Chondrocyte (in vitro differentiated cells): ENCODE measurements around the gene NR5A1. TPM values are rescaled to one million over a fixed set of nuclear protein-coding genes. Genes with fewer than 3 reads are reported as not detected.

Experiments used
- DNase-seq: peaks from one replicate; pipeline ENCODE4 v3.0.0; 2021; ENCODE audit warnings: mixed read lengths, low spot score
- H3K27ac Mint-ChIP-seq: one replicate; pipeline ENCODE4 v1.8.0; 2021; ENCODE audit warnings: mild to moderate bottlenecking, moderate library complexity, mixed read lengths; ENCODE audit not compliant: unreplicated experiment
- H3K27me3 Mint-ChIP-seq: 2 replicates; pipeline ENCODE4 v1.8.0; 2021; ENCODE audit warnings: low read depth, mixed read lengths
- H3K36me3 Mint-ChIP-seq: 2 replicates; pipeline ENCODE4 v1.8.0; 2021; ENCODE audit warnings: low read depth, mixed read lengths
- H3K4me1 Mint-ChIP-seq: 2 replicates; pipeline ENCODE4 v1.8.0; 2021; ENCODE audit warnings: low read depth, mild to moderate bottlenecking, mixed read lengths
- H3K4me3 Mint-ChIP-seq: one replicate; pipeline ENCODE4 v1.8.0; 2021; ENCODE audit warnings: mild to moderate bottlenecking, moderate library complexity, mixed read lengths; ENCODE audit not compliant: unreplicated experiment
- H3K9me3 Mint-ChIP-seq: 2 replicates; pipeline ENCODE4 v1.8.0; 2021; ENCODE audit warnings: low read depth, mixed read lengths
- total RNA-seq: library from RNA; stranded (reverse); gene quantifications from 3 replicates; pipeline ENCODE4 v1.2.1, GENCODE V29; 2021
- TF ChIP-seq, protein P1 (sequence below): fragments of 200-600 bp; sonication (generic); IDR thresholded peaks from 2 replicates; pipeline ENCODE4 v1.5.0; 2021; ENCODE audit warnings: antibody characterized with exemption, mild to moderate bottlenecking, moderate library complexity

The NR5A1 gene
- total RNA-seq, 1 donor from 2014 or later: not detected

DNA sequence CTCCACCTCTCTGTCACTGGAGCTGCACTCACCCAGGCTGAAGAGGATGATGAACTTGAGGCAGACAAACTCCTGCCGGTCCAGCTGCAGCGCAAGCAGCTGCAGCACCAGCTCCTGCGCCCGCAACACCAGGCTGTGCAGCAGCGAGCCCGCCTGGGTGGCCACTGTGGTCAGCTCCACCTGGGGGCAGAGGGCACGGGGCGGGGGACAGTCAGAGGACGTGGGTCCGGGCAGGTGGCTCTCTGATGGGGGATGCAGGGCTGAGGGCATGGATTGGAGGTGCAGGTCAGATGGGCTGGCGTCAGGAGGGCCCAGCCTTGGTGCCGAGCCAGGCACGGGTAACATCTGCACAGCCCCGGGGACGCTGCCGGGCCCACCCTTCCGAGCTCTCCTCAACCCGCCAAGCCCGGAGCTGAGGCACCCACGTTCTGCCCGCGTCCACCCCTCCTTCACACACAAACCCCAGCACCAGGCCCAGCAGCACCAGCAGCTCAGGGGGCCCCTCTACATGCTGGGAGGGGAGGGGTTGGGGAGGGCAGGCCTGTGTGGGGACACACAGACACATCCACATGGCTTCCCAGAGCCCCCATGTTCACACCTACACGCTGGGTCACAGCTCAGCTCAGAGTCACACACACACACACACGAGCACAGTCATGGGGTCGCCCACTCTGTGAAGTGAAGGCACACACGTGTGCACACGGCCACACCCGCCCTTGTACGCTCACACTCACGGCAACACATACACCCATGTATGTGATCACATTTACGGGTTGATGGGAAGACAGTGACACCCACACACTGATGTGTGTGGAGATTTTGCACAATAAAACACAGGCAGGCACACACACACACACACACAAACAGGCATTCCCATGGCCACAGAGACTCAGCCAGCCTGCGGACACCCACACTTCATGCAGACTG lies 15.9 kb downstream of the NR5A1 start:
- TF ChIP-seq, protein P1, sequence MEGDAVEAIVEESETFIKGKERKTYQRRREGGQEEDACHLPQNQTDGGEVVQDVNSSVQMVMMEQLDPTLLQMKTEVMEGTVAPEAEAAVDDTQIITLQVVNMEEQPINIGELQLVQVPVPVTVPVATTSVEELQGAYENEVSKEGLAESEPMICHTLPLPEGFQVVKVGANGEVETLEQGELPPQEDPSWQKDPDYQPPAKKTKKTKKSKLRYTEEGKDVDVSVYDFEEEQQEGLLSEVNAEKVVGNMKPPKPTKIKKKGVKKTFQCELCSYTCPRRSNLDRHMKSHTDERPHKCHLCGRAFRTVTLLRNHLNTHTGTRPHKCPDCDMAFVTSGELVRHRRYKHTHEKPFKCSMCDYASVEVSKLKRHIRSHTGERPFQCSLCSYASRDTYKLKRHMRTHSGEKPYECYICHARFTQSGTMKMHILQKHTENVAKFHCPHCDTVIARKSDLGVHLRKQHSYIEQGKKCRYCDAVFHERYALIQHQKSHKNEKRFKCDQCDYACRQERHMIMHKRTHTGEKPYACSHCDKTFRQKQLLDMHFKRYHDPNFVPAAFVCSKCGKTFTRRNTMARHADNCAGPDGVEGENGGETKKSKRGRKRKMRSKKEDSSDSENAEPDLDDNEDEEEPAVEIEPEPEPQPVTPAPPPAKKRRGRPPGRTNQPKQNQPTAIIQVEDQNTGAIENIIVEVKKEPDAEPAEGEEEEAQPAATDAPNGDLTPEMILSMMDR: no peak
- Mint-ChIP-seq H3K4me1 (no peaks in the 10 kb centered on the region), H3K9me3 (no peaks in the 10 kb centered on the region), H3K27me3 (peaks cover 41% of the 10 kb centered on the region), H3K36me3 (no peaks in the 10 kb centered on the region), H3K4me3 (no peak overlapping the region), H3K27ac (no peak overlapping the region)
- DNase-seq: no peak

DNA sequence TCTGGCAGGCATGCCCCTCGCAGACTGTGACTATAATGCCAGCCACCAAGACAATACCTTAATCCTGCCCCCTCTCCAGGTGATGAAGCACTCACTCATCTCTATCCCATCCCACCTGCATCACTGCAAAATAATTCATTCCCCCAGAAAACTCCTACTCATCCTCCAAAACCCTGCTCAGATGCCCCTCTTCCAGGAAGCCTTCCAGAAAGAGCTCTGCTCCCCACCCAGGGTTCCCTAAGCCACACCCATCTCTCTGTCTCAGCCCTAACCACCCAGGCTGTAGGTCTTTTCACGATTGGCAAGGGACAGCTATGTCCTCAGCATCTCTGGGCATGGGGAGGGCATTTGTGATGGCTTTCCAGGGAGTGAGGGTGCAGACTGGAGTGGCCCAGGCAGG lies 17.2 kb downstream of the NR5A1 start:
- TF ChIP-seq, protein P1: no peak
- Mint-ChIP-seq H3K27me3 (peaks cover 40% of the 10 kb centered on the region), H3K36me3 (no peaks in the 10 kb centered on the region), H3K27ac (no peak overlapping the region), H3K9me3 (no peaks in the 10 kb centered on the region), H3K4me1 (no peaks in the 10 kb centered on the region), H3K4me3 (no peak overlapping the region)
- no peak for DNase-seq

DNA sequence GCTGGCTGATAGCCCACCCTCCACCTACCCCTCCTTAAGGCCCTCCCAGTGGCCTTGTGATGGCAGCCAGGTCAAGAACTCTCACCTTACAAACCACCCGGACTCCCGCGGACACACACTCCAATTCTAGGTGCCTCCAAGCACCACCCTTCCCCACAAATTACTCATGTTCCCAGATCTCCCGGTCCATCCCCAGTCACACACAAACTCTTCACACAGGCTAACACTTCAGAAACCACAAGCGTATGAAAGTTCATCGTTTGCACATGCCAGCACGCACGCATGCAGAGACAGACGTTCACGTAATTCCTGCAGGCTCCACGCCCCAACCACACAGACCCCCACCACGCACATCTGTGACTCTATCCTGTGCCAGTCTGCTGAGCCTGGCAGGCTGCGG lies 18.0 kb downstream of the NR5A1 start:
- DNase-seq: no peak

DNA sequence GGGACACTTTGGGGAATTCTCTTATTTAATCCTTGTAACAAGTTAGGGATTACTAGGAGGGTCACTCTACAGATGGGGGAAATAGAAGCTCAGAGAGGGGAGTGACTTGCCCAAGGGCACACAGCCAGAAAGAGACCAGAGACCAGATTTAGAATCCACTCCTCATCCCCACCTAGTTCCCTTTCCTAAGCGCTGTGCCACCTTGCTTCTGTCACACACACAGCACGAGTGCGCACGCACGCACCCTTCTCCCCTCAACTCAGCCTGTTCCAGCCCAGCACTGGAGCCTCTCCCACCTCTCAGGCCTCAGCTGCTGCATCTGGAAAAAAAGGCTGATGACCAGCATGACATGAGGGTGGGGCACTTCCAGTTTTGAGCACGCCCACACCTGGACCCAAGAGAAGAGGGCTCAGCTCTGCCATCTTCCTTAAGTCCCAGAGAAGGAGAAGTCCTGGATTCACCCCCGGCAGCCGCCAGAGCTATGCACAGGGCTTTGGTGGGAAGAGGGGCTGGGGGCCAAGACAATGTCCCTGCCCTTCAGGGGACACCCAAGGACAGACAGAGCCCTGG lies 18.5 kb downstream of the NR5A1 start:
- Mint-ChIP-seq H3K4me1 (no peaks in the 10 kb centered on the region), H3K27me3 (peaks cover 36% of the 10 kb centered on the region), H3K36me3 (no peaks in the 10 kb centered on the region), H3K27ac (peak overlapping the region; percentile 32), H3K4me3 (no peak overlapping the region), H3K9me3 (no peaks in the 10 kb centered on the region)
- TF ChIP-seq, protein P1: no peak
- no peak for DNase-seq

More for the DNA sequence above, 18.0 kb downstream of the NR5A1 start:
- Mint-ChIP-seq H3K27me3 (peaks cover 38% of the 10 kb centered on the region), H3K4me3 (no peak overlapping the region), H3K9me3 (no peaks in the 10 kb centered on the region), H3K4me1 (no peaks in the 10 kb centered on the region), H3K36me3 (no peaks in the 10 kb centered on the region), H3K27ac (no peak overlapping the region)
- TF ChIP-seq, protein P1: no peak

DNA sequence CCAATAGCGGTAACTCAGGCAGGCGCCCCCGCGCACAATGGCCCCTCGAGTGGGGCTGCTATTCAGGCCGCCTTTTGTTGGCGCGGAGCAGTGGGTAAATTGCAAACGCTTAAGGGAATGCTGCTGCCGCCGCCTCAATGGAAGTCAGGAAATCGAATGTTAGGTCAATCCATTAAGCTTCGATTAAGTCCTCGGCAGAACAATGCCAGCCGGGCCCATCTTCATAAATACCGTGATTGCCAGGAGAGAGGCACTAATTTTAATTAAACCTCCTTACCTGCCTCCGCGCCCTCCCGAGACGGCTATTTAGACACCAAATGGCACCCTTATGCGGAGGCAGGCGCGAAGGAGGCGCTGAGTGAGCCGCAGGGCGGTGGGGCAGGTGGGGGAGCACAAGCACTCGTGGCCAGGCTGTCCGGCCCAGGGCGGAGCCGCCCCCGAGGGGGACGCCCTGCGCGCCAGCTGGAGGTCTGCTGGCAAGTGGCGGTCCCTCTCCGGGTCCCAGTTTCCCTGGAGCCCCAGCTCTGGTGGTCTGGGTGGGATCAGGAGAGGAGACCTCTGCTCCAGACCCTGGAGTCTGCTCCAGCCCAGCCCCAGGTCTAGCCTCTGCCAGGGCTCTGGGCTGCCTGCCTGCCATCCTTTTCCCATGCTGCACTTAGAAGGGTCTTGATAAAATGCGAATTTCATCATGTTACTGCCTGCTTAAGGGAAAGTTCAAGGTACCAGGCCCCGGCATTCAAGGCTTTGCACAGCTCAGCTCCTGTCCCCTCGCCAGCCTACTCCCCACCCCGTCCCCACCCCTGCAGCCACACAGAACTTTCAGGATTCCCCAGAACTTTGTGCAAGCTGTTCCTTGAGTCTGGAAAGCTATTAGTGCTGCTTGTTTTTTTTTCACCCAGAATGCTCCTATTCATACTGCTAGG lies 19.7 kb downstream of the NR5A1 start:
- Mint-ChIP-seq H3K9me3 (no peaks in the 10 kb centered on the region), H3K27ac (no peak overlapping the region), H3K4me3 (no peak overlapping the region), H3K36me3 (no peaks in the 10 kb centered on the region), H3K4me1 (no peaks in the 10 kb centered on the region), H3K27me3 (peaks cover 36% of the 10 kb centered on the region)
- TF ChIP-seq, protein P1: no peak
- no peak for DNase-seq
